HepG2 (cell line): ENCODE results near the gene TBC1D10B. TPM values are rescaled to one million over a fixed set of nuclear protein-coding genes. Genes with fewer than 3 reads are reported as not detected.

ENCODE experiments used
- CREBL2 ChIP-seq: sonication (generic); formaldehyde crosslinking; IDR thresholded peaks from 2 replicates; pipeline ENCODE4 v1.8.1; 2023; ENCODE audit warnings: missing genetic modification reagents, mild to moderate bottlenecking, borderline replicate concordance
- CSRNP2 ChIP-seq: sonication (generic); formaldehyde crosslinking; conservative IDR thresholded peaks from 2 replicates; pipeline ENCODE4 v1.8.0; 2022; ENCODE audit warnings: low read depth, missing genetic modification reagents
- FOXM1 ChIP-seq: sonication (generic); formaldehyde crosslinking; IDR thresholded peaks from 2 replicates; pipeline ENCODE4 v1.5.0; 2020; ENCODE audit warnings: missing genetic modification reagents
- GATA4 ChIP-seq: sonication (generic); IDR thresholded peaks from 2 replicates; pipeline ENCODE4 v1.6.1; 2016; ENCODE audit warnings: antibody characterized with exemption, low read depth, borderline replicate concordance
- JUND ChIP-seq: sonication (generic); formaldehyde crosslinking; IDR thresholded peaks from 2 replicates; pipeline ENCODE4 v1.8.0; 2022; ENCODE audit warnings: mild to moderate bottlenecking, missing genetic modification reagents
- PREB ChIP-seq: sonication (generic); formaldehyde crosslinking; IDR thresholded peaks from 2 replicates; pipeline ENCODE4 v1.4.0; 2020; ENCODE audit warnings: missing genetic modification reagents
- RARG ChIP-seq: sonication (generic); formaldehyde crosslinking; IDR thresholded peaks from 2 replicates; pipeline ENCODE4 v1.4.0; 2020; ENCODE audit warnings: low read depth, mild to moderate bottlenecking, missing genetic modification reagents
- RERE ChIP-seq: IDR thresholded peaks from 2 replicates; pipeline ENCODE4 v1.6.1; 2016; ENCODE audit warnings: low read depth, missing genetic modification reagents, missing compliant biosample characterization
- ZBTB43 ChIP-seq: sonication (generic); formaldehyde crosslinking; conservative IDR thresholded peaks from 2 replicates; pipeline ENCODE4 v1.4.0; 2020; ENCODE audit warnings: missing genetic modification reagents
- ZNF260 ChIP-seq: sonication (generic); formaldehyde crosslinking; IDR thresholded peaks from 2 replicates; pipeline ENCODE4 v1.4.0; 2020; ENCODE audit warnings: missing genetic modification reagents, low read depth, mild to moderate bottlenecking, borderline replicate concordance
- ZNF770 ChIP-seq: sonication (generic); formaldehyde crosslinking; IDR thresholded peaks from 2 replicates; pipeline ENCODE4 v1.5.0; 2020; ENCODE audit warnings: mild to moderate bottlenecking, missing genetic modification reagents
- polyA plus RNA-seq, 8 experiments: library from polyadenylated mRNA; depleted of rRNA in 3 of 8; stranded (reverse) in 7 of 8; unstranded in 1 of 8; fragments of >200 nt; fragmentation: Illumina TruSeq in 4 of 8; extraction: Trizol in 4 of 8; gene quantifications; 2 replicates each; pipeline versions ENCODE4 v1.2.1 to v1.2.3, GENCODE V29; 2011 to 2016; ENCODE audit warnings: low read depth in 4 of 8, missing spikeins in 1 of 8, mixed read lengths in 1 of 8; ENCODE audit not compliant: insufficient read depth in 1 of 8
- total RNA-seq, 5 experiments: library from RNA; depleted of rRNA; stranded (reverse); fragments of >200 nt; fragmentation: Illumina TruSeq; extraction: Trizol; gene quantifications; 2 replicates each; pipeline ENCODE4 v1.2.3, GENCODE V29; 2016; ENCODE audit warnings: low read depth in 1 of 5

The TBC1D10B gene
- total and polyA plus RNA-seq, 2 of the 13 experiments (the other 11 are each of a cell fraction or from before 2014, with no cell fraction given) = 15.7 to 24.8 TPM

- no peak for TF ChIP-seq CSRNP2 (CRISPR knock-in tag)
- TF ChIP-seq PREB (CRISPR knock-in tag) = no peak
- peak; percentile 74 for TF ChIP-seq ZNF770 (CRISPR knock-in tag)
- TF ChIP-seq ZNF260 (CRISPR knock-in tag) = no peak
- TF ChIP-seq CREBL2 (CRISPR knock-in tag) = no peak
- 0 out of 2 replicates have a peak, but pooled peaks have one; percentile 3 for TF ChIP-seq RARG (CRISPR knock-in tag)
- peak; percentile 72; the same call in 1 of the 2 replicates for TF ChIP-seq GATA4
- no peak for TF ChIP-seq JUND (CRISPR knock-in tag)
- TF ChIP-seq RERE = peak; percentile 60; the same call in 1 of the 2 replicates
- peak; percentile 40; the same call in 1 of the 2 replicates for TF ChIP-seq ZBTB43
- no peak for TF ChIP-seq FOXM1 (CRISPR knock-in tag)
Observed at GRCh38 chr16:30335598-30336474, 34.5 kb downstream of the TBC1D10B start (continued).
